GM11168 (cell line): ENCODE data around the gene B3GNT3.

Experiments used
- in situ Hi-C: fragments of 300-500 bp; cut with MboI; formaldehyde crosslinking; loops from one replicate; pipeline ENCODE4 v1.12.0; 2022; ENCODE audit warnings: low sequenced_read_pairs; ENCODE audit not compliant: unreplicated experiment

B3GNT3 gene

DNA sequence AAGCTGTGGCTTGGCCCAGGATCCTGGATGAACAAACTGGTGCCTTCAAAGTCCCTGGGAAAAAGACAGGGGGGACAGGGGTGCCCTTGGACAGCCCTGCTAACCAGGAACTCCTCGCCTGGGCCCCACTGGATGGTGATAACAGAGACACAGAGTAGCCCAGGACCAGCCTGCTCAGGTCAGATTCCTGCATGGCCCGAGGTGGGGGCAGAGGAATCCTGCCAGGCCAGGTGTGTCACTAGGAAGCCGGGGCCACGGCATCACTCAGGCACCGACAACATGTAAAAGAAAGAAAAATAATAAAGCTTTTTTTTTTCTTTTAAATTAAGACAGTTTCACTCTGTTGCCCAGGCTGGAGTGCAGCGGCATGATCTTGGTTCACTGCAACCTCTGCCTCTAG, 59.1 kb downstream of the B3GNT3 start:
- in situ Hi-C loops, result loop anchor here (10.0 kb wide), 1 partner anchor 139 kb away; the partner anchor contains the start of gene MAP1S

- in situ Hi-C loops, result loop anchor here (5.0 to 10.0 kb wide), 3 partner anchors 72 to 141 kb away; partner anchors contain the start of gene MAP1S
These were observed 60.6 kb downstream of the B3GNT3 start for GRCh38 chr19:17855280-17856152.

GRCh38 chr19:17859533-17860330, 64.8 kb downstream of the B3GNT3 start, which contains the start of gene RPL18A:
Gene RPL18A (plus strand): TSS chr19:17859910. CDS start chr19:17859957, 47 bp downstream.
- in situ Hi-C loops, result loop anchor here (5.0 to 10.0 kb wide), 3 partner anchors 68 to 145 kb away; partner anchors contain the start of gene MAP1S

- in situ Hi-C loops, result no loop called here
These were observed 65.5 kb downstream of the B3GNT3 start for GRCh38 chr19:17860331-17860992.

- in situ Hi-C loops, result no loop called here
These were observed 66.0 kb downstream of the B3GNT3 start for GRCh38 chr19:17860993-17861360.

- in situ Hi-C loops, result no loop called here
These were observed 66.8 kb downstream of the B3GNT3 start for GRCh38 chr19:17861542-17862402.

GRCh38 chr19:17862711-17863519, 68.0 kb downstream of the B3GNT3 start:
- in situ Hi-C loops, result no loop called here
